Lower lobe of right lung (tissue), 2 donors: ENCODE measurements around the gene CLRN2. TPM values are rescaled to one million over a fixed set of nuclear protein-coding genes. Genes with fewer than 3 reads are reported as not detected.
"Not testable (repeated sequence)": the region's sequence is repeated elsewhere in the genome, so short reads cannot be mapped to it uniquely, and the experiment has no call there.

Experiments
- ATAC-seq, 2 donors: fragments of 200-7000 bp; cut with Tn5 transposase; one replicate each; pipeline ENCODE4 v1.9.1; 2020 to 2022; ENCODE audit warnings: mild to moderate bottlenecking in 2 of 2, moderate library complexity in 2 of 2
- DNase-seq: peaks from one replicate; pipeline ENCODE4 v3.0.0-alpha.2; 2020
- H3K27ac ChIP-seq: fragments of 200-600 bp; one replicate; pipeline ENCODE4 v1.8.0; 2022
- H3K27me3 ChIP-seq: fragments of 200-600 bp; one replicate; pipeline ENCODE4 v1.8.0; 2022; ENCODE audit warnings: low read depth
- H3K36me3 ChIP-seq: fragments of 200-600 bp; one replicate; pipeline ENCODE4 v1.8.0; 2022; ENCODE audit warnings: mild to moderate bottlenecking
- H3K4me1 ChIP-seq: fragments of 200-600 bp; one replicate; pipeline ENCODE4 v1.8.0; 2022
- H3K4me3 ChIP-seq: fragments of 200-600 bp; one replicate; pipeline ENCODE4 v1.8.0; 2022; ENCODE audit warnings: mild to moderate bottlenecking
- H3K9me3 ChIP-seq: fragments of 200-600 bp; one replicate; pipeline ENCODE4 v1.8.0; 2022
- intact Hi-C: fragments of 100-400 bp; cut with DNase I; formaldehyde crosslinking; loops from one replicate; pipeline ENCODE4 v1.11.0; 2022
- total RNA-seq: library from RNA; stranded (reverse); fragmentation: NEBNext Ultra II Directional; extraction: Animal tissue kit (Norgen Biotek cat#: 25700); gene quantifications from one replicate; pipeline ENCODE4 v1.2.1, GENCODE V29; 2021
- TF ChIP-seq, protein P1 (sequence below): fragments of 200-600 bp; IDR thresholded peaks from one replicate; pipeline ENCODE4 v1.8.0; 2022; ENCODE audit warnings: antibody characterized with exemption, mild to moderate bottlenecking
- donor health status: DM: no; HTN: yes; CAD: no; lungs with severe emphysema.

CLRN2 gene
- total RNA-seq, 1 donor from 2014 or later = not detected

DNA sequence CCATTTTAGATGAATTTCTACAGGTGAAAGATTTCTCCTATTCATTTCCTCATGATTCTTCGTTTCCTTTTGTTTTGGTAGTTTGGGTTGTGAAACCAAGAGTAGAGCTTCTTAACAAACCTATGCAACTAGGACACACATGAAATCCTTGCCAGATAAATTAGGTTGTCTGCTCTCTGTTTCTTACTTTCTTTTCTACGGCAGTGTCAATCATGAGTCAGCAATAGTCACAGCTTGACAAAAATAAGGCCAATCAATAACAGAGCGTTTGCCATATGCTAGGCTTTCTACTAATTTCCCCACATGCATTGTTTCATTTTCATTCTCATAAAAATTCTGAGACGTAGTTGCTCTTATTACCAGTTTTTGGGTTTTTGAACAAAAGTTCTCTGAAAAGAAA is 20.3 kb downstream of the CLRN2 start:
- Histone ChIP-seq H3K27ac (no peak overlapping the region), H3K4me3 (no peak overlapping the region), H3K36me3 (no peaks in the 10 kb centered on the region), H3K9me3 (no peaks in the 10 kb centered on the region), H3K27me3 (no peaks in the 10 kb centered on the region), H3K4me1 (no peaks in the 10 kb centered on the region)
- intact Hi-C loops = no loop called here
- TF ChIP-seq, protein P1, sequence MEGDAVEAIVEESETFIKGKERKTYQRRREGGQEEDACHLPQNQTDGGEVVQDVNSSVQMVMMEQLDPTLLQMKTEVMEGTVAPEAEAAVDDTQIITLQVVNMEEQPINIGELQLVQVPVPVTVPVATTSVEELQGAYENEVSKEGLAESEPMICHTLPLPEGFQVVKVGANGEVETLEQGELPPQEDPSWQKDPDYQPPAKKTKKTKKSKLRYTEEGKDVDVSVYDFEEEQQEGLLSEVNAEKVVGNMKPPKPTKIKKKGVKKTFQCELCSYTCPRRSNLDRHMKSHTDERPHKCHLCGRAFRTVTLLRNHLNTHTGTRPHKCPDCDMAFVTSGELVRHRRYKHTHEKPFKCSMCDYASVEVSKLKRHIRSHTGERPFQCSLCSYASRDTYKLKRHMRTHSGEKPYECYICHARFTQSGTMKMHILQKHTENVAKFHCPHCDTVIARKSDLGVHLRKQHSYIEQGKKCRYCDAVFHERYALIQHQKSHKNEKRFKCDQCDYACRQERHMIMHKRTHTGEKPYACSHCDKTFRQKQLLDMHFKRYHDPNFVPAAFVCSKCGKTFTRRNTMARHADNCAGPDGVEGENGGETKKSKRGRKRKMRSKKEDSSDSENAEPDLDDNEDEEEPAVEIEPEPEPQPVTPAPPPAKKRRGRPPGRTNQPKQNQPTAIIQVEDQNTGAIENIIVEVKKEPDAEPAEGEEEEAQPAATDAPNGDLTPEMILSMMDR = no peak
- no peak for DNase-seq
- ATAC-seq = no peak

DNA sequence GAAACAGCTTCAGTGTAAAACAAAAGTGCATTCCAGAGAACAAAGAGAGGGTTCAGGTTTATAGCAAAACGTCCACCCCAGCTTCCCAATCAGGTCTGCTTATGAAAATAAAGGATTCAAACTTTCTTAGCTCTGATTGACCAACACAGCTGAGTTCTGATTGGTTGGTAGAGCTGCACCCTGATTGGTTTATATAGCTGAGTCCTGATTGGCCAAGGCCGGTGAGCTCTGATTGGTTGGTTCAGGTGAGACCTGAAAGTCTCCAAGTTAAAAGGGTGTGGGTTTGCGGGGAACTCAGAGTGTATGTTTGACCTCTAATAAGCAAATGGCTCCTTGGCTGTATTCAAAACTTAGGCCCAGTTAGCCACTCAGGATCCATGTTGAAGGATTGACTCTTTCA is 20.9 kb downstream of the CLRN2 start:
- intact Hi-C loops = no loop called here
- H3K27ac ChIP-seq = no peak overlapping the region
- no peaks in the 10 kb centered on the region for H3K9me3 ChIP-seq
- DNase-seq (no peak), ATAC-seq (no peak)
- TF ChIP-seq, protein P1 = no peak
- no peaks in the 10 kb centered on the region for H3K27me3 ChIP-seq
- H3K36me3 ChIP-seq = no peaks in the 10 kb centered on the region
- H3K4me3 ChIP-seq = no peak overlapping the region
- no peaks in the 10 kb centered on the region for H3K4me1 ChIP-seq

GRCh38 chr4:17537060-17537459 is 22.1 kb downstream of the CLRN2 start:
- H3K4me3 ChIP-seq = not testable (repeated sequence)

GRCh38 chr4:17544205-17544604 is 29.2 kb downstream of the CLRN2 start:
- Histone ChIP-seq H3K36me3 (no peaks in the 10 kb centered on the region), H3K4me1 (no peaks in the 10 kb centered on the region), H3K27ac (no peak overlapping the region), H3K4me3 (no peak overlapping the region), H3K27me3 (no peaks in the 10 kb centered on the region), H3K9me3 (no peaks in the 10 kb centered on the region)
- ATAC-seq = peak in 1 of 2 donors; percentile 20
- TF ChIP-seq, protein P1 = no peak
- DNase-seq = no peak
- intact Hi-C loops = no loop called here

More at GRCh38 chr4:17537060-17537459, 22.1 kb downstream of the CLRN2 start:
- H3K4me1 ChIP-seq, intact Hi-C loops, H3K9me3 ChIP-seq, H3K27me3 ChIP-seq, DNase-seq, ATAC-seq, H3K27ac ChIP-seq, H3K36me3 ChIP-seq: not testable (repeated sequence)

GRCh38 chr4:17544831-17545234 is 29.9 kb downstream of the CLRN2 start:
- Histone ChIP-seq H3K4me1 (no peaks in the 10 kb centered on the region), H3K9me3 (no peaks in the 10 kb centered on the region), H3K27me3 (no peaks in the 10 kb centered on the region), H3K4me3 (no peak overlapping the region), H3K27ac (no peak overlapping the region), H3K36me3 (no peaks in the 10 kb centered on the region)
- intact Hi-C loops = no loop called here
- TF ChIP-seq, protein P1 = no peak
- ATAC-seq (no peak), DNase-seq (no peak)

DNA sequence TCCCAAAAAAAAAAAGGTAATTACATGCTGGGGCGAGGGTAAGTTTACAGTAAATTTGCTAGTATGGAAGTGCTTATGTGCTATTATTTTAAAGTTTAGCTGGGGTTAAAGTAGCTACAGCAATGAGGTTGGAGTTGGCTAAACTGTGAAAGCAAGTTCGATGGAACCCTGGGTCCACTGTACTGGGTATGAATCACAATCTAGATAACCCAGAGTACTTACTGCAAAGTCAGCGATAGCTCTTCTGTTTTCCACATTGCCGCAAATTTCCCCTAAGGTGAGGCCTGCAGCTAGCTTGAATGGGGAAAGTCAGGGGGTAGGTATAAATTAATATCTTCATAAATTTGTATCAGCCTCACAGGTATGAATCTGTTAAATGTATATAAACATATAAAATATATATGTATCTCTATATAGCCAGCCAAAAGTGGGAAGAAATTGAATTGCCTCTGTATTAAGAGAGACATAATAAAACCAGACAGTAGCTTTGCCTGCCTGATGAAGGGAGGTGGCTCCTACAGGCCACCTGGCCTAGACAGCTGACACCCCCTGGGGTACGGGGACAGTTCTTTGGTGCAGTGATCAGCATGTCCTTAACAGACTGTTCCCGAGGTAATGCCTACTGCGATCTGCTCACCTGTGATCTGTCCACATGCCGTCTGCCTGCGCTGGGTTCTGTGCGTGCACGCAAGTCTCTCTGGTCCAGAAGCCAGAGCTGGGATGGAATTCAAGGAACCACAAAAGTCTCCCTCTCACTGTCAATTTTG is 30.6 kb downstream of the CLRN2 start:
- intact Hi-C loops = no loop called here
- DNase-seq (no peak), ATAC-seq (no peak)
- Histone ChIP-seq H3K4me1 (no peaks in the 10 kb centered on the region), H3K27ac (no peak overlapping the region), H3K27me3 (no peaks in the 10 kb centered on the region), H3K36me3 (no peaks in the 10 kb centered on the region), H3K4me3 (no peak overlapping the region), H3K9me3 (no peaks in the 10 kb centered on the region)
- TF ChIP-seq, protein P1 = no peak
